DMS114 treated with DMSO at 0.1 percent for 48 hours (cell line): ENCODE measurements around the gene MSI2.

Experiments
- DNase-seq: peaks from one replicate; lab custom pipeline; 2025; ENCODE audit not compliant: unreplicated experiment; lab: John Stamatoyannopoulos, UW

Gene MSI2

GRCh38 chr17:57649731-57650484, 393.6 kb downstream of the MSI2 start:
- no peak for DNase-seq

DNA sequence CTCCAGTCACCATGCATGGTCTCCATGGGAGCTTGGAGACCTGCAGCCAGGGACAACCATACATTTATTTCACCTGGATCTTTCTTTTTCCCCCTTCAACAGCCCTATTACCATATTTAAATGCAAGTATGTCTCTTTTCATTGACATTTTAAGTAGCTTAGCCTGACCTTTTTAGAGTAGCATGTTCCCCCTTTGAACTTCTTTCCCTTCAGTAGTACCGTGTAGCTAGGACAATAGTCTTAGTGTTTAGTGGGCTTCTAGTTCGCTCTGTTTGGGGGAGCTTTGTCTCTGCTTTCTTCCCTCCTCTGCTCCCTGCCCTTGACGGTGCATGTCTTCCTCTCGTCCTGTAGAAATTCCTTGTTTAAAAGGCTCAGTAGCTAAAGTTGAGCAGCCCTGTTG, 394.2 kb downstream of the MSI2 start:
- DNase-seq = no peak

DNA sequence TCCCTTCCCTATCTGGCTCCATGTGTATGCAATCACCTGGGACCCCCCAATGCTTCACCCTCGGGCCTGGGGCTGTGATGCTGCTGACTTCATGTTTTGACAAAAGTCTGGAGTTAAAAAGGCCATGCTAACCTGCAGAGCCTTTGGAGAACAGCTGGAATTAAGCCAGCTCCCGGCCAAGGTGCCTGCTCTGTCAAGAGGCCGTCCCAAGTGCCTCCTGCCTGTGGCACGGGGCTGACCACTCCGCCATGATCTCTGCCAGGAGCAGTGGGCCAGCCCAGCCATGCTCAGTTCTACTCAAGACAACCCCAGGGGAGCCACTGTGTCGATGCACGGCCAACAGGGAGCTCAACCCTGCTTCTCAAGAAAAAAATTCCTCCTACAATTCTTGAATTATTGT, 395.1 kb downstream of the MSI2 start:
- no peak for DNase-seq

GRCh38 chr17:57651996-57652395, 395.7 kb downstream of the MSI2 start:
- no peak for DNase-seq

DNA sequence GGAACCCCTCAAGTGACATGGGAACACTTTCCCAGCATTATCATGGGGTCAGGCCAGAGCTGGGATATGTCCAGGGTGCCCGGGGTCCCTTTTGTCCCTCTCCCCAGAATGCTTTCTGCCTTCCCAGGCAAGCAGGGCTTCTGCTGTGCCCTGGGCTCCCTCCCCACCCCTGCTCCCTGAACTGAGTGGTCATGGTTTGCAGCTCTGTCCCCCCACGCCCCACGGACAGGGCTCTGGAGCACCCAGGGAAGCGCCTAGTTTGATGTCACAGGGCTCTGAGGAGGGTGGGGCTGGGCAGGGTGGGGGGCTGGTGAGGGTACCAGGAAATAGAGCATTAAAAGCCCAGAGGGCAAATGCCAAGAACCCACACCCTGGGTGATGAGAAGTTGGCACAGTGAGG, 396.5 kb downstream of the MSI2 start:
- no peak for DNase-seq

DNA sequence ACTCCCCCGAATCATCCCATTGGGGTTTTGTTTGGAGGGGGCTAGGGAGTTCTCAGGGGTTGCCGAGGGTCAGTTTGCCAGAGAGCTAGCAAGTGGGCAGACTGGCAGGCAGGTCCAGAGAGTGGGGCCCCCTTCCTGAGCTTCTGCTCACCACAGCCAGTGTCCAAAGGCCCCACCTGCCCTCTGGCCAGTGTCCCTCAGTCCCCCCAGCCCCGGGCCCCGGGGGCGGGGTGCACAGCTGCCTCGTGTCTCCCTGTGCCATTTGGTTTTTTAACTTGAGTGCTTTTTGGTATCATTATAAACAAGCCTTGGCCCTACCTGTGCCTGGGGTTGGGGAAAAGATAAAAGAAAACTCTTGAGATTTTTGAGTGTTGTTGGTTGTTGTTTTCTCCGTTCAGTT, 397.0 kb downstream of the MSI2 start:
- no peak for DNase-seq

GRCh38 chr17:57654040-57654775, 397.9 kb downstream of the MSI2 start:
- DNase-seq = no peak

DNA sequence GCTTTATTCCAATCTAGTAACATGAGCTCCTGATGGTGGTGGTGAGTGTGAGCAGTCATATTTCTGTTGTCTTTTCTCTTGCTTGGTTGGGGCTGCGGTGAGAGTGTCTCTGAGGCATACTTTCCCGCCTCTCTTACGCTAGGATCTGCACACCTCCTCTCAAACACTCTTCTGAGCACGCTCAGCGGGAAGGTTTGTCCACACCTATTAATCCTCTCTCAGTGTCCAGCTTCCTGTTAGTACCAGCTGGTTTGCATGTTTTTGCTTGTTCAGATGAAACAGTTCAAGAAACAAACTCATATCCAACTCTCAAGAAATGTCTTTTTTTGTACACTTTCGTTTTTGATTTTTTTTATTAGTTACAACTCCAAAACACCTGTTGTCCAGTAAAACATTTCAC, 399.2 kb downstream of the MSI2 start:
- DNase-seq = no peak

- no peak for DNase-seq
These were observed 400.9 kb downstream of the MSI2 start for GRCh38 chr17:57657211-57657610.

DNA sequence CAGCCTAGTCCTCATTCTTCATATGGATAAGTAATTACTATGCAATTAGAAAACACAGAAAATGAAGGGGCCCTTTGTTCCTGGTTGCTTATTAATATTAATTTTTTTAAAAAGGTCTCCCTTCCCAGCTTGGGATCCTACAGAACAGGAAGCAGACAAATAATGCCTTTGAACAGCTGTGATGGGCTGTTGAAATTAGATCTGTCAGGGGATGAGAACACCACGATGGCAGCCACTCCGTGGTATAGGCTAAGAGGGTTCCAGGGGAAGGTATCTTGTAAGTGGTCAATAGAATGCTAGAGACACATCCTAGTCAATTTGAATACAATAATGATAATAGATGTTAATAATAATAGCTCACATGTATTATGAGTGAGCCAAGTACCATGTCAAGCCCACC, 405.7 kb downstream of the MSI2 start:
- no peak for DNase-seq

DNA sequence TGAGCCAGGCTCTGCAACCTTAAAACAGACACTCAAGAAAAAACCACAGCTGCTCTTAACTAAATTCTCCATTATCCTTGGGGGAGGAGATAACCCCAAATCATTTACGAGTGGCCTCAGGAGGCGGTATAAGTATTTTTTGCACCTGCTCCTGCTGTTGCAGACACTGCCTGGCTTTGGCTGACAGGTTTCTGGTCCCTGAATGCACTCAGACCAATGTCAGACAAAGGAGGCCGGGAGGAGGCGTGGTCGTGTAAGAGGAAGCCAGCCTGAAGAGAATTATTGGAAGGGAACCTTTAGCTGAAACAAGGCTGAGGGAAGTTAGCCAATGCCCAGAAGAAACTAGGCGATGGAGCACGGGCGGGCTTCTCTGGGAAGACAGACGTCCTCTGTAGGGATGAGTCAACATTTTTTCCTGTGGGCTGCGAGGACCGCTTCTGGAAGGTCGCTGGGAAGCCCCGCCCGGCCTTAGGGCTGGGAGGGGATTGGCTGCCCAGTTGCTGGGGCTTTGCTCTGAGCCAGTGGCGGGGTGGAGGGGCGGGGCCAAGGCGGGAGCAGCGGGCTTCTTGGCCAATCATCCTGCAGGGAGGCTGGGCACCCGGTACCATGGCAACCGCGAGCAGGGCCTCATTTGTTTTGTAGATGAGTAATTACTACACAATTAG, 406.5 kb downstream of the MSI2 start:
- DNase-seq = no peak

GRCh38 chr17:57663326-57664070, 407.2 kb downstream of the MSI2 start:
- DNase-seq = no peak

DNA sequence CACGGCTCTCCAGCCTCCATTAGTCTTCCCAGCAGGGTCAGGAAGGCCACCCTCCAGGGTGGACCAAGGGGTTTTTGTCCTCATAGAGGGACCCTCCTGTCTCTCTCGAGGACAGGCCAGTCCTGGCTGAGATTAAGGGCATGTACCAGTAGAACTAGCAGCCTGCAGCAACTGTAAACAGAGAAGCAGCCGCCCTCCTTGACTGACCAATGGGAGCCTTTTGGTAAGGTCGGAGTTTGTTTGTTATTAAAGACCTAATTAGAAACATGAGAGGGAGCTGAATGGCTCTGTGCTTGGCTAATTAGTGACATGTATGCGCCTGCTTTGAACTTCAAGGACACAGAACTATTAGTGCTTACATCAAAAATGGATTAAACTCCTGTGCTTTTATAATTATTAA, 408.8 kb downstream of the MSI2 start:
- DNase-seq = no peak

GRCh38 chr17:57665696-57666095, 409.4 kb downstream of the MSI2 start:
- no peak for DNase-seq

DNA sequence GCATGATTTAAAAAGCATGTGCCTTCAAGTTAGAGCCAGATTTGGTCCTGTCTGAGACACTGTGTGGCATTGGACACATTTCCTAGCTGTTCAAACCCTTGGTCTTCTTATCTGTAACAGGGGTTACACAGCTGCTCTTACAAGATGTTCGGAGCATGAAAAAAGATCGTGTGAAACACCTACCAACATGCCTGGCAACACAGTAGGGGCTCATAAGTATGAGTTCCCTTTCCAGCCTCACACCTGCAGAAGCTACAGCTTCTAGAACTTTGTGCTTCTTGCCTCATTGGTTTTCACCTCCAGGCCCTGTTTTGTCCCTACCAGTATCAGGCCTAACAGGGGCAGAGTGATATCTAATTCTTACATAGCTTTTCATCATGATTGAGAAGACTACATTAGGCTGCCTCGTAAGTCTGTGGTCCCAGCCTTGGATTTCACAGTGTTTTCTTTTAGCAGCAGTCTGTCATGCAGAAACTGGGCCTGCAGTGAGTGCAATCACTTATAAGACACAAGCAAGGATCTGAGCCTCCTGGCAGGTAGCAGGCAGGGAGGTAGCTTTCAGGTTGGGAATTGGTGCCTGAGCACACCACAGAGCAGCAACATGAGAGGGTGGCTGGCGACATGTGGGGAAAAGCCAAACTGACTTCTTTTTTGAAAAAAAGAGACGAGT, 410.0 kb downstream of the MSI2 start:
- no peak for DNase-seq

DNA sequence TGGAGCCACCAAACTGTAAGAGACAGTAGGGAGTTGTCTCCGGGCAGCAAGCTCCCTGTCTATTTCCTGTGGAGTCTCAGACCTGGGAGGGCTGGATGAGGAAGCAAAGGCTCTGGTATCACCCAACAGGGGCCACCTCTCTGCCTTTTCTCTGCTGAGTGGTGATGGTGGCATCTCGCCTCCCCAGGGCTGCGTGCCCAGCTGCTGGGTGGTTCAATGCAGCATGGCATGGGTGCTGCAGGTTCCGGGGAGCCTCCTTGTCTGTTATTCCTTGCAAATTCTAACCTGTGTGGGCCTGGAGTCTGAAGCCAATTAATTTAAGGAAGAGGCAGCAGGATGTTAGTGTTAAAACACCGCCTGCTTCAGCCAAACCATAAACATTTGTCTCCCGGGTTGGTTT, 410.6 kb downstream of the MSI2 start:
- DNase-seq = no peak

- DNase-seq = no peak
These were observed 411.2 kb downstream of the MSI2 start for GRCh38 chr17:57667461-57667923.

- DNase-seq = no peak
These were observed 412.0 kb downstream of the MSI2 start for GRCh38 chr17:57668332-57668731.

DNA sequence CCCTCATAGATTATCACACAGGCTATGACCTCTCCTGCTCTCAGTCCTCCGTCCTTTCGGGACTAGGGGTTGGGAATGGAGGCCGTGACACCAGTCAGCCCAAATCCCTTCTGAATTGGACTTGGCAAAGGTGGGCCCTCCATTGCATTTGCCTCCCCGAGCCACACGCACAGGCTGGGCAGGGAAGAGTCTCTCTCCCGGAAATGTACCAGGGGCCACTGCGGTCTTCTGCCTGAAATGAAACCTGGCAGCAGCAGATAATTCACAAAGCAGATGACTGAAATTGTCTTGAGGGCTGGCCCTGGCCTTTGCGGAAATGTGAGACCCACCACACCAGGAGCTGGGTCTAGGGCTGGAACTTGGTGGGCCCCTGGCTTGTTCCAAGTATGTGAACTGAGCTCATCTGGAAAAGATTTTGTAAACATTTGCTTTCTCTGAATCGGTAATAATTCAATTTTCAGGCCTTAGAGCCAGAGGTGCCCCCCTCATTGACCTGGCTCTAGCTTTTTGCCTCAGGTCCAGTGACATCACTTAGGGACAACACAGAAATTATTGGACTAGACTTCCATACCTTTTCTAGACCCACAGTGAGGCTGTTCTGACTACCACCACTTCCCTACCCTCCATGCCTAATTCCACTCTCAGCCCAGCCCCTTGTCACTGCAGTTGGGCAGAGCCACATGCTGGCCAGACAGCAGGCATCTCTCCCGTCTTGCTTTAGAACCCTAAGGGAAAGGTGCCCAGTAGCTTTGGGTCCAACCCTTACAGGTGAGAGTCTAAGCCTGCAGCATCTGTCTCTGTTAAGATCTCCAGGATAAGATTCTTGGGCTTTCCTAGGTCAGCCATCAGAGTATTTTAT, 413.6 kb downstream of the MSI2 start:
- DNase-seq = no peak
